Effector memory CD8-positive, alpha-beta T cell (primary cell): Measurements from ENCODE around the gene TCF15.

Experiments used
- ATAC-seq: fragments of 150-1000 bp; cut with Tn5 transposase; replicated peaks from 2 replicates; pipeline ENCODE4 v1.10.0; 2021; ENCODE audit warnings: mild to moderate bottlenecking, moderate library complexity
- DNase-seq, 3 experiments: peaks; one replicate each; pipeline ENCODE4 v3.0.0; 2021
- H3K27ac Mint-ChIP-seq, 2 donors: one replicate each; pipeline ENCODE4 v1.8.0; 2022; ENCODE audit warnings: mild to moderate bottlenecking in 2 of 2, mixed read lengths in 2 of 2, moderate library complexity in 2 of 2
- H3K27me3 Mint-ChIP-seq, 2 donors: one replicate each; pipeline ENCODE4 v1.8.0; 2022; ENCODE audit warnings: mixed read lengths in 2 of 2
- H3K36me3 Mint-ChIP-seq: one replicate; pipeline ENCODE4 v1.8.0; 2022; ENCODE audit warnings: mild to moderate bottlenecking, moderate library complexity, mixed read lengths; ENCODE audit not compliant: insufficient read depth
- H3K4me1 Mint-ChIP-seq, 2 donors: one replicate each; pipeline ENCODE4 v1.8.0; 2022; ENCODE audit warnings: low read depth in 2 of 2, mixed read lengths in 2 of 2
- H3K4me3 Mint-ChIP-seq, 2 donors: one replicate each; pipeline ENCODE4 v1.8.0; 2022; ENCODE audit warnings: mild to moderate bottlenecking in 2 of 2, mixed read lengths in 2 of 2, moderate library complexity in 2 of 2
- H3K9me3 Mint-ChIP-seq, 2 donors: one replicate each; pipeline ENCODE4 v1.8.0; 2022; ENCODE audit warnings: mixed read lengths in 2 of 2

Gene TCF15

DNA sequence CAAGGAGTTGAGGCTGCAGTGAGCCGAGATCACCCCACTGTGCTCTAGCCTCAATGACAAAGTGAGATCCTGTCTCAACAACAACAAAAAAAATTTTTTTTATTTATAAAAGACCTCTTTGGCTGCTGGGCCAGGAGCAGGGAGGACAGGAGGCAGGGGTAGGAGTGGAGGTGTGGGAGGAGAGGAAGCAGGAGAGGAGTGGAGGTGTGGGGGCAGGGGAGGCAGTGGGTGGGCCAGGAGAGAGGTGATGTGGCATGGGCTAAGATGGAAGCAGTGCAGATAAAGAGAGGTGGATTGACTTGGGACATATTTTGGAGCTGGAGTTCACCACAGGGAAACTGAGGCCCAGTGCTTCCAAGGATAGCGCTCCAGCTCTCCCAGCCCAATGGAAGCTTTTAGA, 53.1 kb downstream of the TCF15 start:
- H3K27ac Mint-ChIP-seq: no peak overlapping the region
- peaks cover 51 to 56% of the 10 kb centered on the region in 2 donors for H3K27me3 Mint-ChIP-seq
- no peak for ATAC-seq
- H3K4me1 Mint-ChIP-seq: peaks cover 3 to 4% of the 10 kb centered on the region in 2 donors
- H3K36me3 Mint-ChIP-seq: no peaks in the 10 kb centered on the region
- DNase-seq: no peak
- H3K9me3 Mint-ChIP-seq: no peaks in the 10 kb centered on the region
- H3K4me3 Mint-ChIP-seq: no peak overlapping the region

DNA sequence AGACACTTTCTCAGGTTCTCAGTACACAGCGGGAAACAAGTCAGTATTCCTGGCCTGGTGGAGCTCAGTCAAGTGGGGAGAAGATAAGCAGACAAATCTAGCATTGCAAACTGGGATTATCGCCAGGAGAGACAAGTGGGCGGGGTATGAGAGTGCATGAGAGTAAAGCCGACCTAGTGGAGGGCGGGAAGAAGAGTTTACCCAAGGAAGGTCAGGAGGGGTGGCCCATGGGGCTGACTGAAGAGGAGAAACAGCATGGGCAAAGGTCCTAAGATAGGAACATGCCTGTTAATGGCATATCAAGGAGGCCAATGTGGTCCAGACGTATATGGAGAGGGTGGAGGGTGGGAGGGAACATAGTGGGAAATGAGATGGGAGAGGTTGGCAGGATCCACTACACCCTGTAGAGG, 54.1 kb downstream of the TCF15 start:
- ATAC-seq: no peak
- Mint-ChIP-seq H3K4me1 (no peaks in the 10 kb centered on the region), H3K4me3 (no peak overlapping the region), H3K27me3 (peaks cover 53 to 60% of the 10 kb centered on the region in 2 donors), H3K27ac (no peak overlapping the region), H3K36me3 (no peaks in the 10 kb centered on the region), H3K9me3 (no peaks in the 10 kb centered on the region)
- no peak for DNase-seq
